GM18873 (cell line): ENCODE results near the gene POMP.
"Not testable (repeated sequence)": the region's sequence is repeated elsewhere in the genome, so short reads cannot be mapped to it uniquely, and the experiment has no call there.

ENCODE experiments used
- ATAC-seq: cut with Tn5 transposase; IDR thresholded peaks from one replicate; pipeline ENCODE4 v1.9.1; 2021; ENCODE audit warnings: mild to moderate bottlenecking, moderate library complexity, moderate number of reproducible peaks; ENCODE audit not compliant: unreplicated experiment, low FRiP score

The POMP gene

DNA sequence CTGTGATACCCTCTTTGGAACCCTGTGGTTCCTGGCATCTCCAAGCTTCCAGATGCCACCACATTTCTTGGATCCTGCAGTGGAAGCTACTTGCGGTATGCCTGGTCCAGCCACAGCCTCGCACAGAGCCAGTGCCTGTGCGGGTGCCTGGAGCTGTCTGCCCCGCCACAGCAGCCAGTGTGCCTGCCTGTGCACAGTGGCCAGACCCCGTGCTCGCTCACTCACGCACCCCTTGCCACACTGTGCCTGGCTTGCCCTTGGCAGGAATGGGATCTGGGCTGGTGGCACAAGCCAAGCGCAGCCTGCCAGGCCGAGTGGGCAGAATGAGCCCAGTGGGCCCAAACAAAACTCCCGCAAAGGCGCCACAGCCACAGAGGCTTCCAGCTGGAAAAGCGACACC is 26.2 kb downstream of the POMP start:
- ATAC-seq: no peak

DNA sequence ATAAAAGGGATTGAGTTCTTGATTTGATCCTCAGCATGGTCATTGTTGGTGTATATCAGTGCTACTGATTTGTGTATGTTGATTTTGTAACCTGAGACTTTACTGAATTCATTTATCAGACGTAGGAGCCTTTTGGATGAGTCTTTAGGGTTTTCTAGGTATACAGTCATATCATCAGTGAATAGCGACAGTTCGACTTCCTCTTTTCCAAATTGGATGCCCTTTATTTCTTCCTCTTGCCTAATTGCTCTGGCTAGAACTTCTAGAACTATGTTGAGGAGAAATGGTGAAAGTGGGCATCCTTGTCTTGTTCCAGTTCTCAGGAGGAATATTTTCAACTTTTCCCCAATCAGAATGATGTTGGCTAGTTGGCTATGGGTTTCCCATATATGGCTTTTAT is 27.0 kb downstream of the POMP start:
- ATAC-seq: no peak

DNA sequence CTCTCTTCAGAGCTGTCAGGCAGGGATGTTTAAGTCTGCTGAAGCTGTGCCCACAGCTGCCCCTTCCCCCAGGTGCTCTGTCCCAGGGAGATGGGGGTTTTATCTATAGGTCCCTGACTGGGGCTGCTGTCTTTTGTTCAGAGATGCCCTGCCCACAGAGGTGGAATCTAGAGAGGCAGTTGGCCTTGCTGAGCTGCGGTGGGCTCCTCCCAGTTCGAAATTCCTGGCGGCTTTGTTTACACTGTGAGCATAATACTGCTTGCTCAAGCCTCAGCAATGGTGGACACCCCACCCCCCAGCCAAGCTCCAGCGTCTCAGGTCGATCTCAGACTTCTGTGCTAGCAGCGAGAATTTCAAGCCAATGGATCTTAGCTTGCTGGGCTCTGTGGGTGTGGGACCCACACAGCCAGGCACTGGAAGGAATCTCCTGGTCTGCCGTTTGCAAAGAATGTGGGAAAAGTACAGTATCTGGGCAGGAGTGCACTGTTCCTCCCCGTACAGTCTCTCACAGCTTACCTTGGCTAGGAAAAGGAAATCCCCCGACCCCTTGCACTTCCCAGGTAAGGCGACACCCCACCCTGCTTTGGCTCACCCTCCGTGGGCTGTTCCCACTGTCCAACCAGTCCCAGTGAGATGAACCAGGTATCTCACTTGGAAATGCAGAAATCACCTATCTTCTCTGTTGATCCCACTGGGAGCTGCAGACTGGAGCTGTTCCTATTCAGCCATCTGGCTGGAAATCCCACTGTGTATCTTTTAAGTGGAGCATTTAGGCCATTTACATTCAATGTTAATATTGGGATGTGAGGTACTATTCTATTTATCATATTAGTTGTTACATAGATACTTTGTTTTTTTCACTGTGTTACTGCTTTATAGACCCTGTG is 34.9 kb downstream of the POMP start:
- not testable (repeated sequence) for ATAC-seq

DNA sequence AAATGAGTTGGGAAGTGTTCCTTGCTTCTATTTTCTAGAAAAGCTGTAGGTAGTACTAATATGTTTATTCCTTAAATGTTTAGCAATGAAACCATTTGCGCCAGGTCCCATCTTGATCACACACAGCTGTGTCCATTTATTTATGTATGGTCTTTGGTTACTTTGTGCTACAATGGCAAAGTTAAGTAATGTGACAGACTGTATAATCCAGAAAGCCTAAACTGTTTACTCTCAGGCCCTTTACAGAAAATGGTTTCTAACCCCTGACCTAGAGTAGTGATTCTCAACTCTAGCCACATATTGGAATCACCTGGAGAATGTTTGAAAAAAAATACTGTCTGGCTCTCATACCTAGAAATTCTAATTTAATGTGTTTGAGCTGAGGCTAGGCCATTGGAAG is 38.5 kb downstream of the POMP start:
- ATAC-seq: no peak

DNA sequence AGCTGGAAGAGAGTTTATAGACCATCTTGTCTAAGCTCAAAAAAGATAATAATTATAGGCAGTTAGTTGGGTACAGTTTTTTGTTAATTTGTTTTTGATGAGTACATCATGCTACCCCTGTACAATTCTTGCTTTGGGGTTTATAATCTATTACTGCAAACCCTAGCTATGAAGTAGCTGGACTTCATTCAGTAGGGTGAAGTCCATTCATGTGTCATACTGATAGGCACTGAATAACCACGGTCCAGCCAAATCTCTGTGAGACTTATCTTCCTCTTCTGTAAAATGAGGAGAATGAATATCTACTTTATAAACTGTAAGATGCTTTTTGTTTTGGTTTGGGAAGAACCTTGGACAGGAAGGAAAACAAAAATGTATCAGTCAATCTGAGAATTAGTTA is 40.3 kb downstream of the POMP start:
- no peak for ATAC-seq

DNA sequence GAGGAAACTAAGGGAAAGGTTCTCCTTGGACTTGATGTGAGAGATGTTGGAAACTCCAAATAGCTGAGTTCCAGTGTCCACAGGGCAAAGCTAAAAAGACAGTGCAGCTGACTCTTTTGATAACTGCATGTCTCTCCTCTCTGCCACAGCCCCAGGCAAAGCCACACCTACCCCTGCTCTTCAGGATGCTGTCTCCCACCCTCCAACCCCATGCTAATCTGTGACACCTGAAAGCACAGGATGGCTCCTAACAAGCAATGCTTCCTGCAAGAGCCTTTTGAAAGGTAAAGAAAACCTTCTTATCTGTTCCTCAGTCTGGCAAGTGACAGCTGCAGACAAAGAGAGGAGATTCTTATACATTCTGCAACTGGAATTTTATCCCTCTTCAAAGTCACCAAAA is 45.4 kb downstream of the POMP start:
- no peak for ATAC-seq

DNA sequence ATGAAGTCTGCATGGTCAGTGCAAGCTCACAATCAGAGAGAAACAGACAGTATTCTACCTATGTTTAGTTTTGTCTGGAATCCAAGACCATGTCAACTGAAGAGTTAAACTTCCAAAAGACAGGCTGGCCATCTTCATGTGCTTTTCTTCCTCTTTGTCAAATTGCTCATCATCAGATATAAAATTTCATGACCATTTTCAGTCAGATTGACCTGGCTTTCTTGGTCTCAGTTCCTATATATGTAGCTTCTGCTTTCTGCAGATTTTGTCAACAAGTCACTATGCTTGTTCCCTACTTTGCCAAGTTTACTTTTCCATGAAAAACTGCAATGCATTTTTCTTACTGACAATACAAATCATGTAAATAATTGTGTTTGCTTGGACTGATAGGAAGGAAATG is 46.0 kb downstream of the POMP start:
- ATAC-seq: no peak

DNA sequence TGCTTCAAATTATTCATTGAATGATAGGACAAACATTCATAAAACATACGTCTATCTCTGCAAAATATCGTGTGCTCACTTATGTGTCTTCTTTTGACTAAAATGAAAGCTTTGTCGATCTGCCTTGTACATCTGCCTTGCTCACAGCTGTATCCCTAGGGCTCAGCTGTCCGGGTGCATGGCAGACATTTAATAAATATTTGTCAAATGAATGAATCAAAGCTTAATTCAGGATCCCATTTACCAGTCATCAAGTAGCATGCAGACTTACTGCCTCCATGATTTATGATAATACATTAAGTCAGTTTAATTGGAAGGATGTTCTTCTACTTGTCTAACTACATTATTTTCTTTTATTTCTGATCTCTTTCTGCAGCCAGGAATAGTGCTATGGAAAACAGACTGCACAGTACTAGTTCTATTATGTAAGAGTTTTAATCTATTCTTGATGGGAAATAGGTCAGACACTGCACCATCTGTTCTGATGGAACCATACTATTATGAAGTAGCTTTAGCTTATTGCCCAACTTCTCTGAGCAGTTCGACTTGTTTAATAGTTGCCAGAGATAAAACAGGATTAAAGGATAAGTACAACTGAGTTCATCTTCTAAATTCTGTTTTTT is 46.6 kb downstream of the POMP start:
- ATAC-seq: no peak

DNA sequence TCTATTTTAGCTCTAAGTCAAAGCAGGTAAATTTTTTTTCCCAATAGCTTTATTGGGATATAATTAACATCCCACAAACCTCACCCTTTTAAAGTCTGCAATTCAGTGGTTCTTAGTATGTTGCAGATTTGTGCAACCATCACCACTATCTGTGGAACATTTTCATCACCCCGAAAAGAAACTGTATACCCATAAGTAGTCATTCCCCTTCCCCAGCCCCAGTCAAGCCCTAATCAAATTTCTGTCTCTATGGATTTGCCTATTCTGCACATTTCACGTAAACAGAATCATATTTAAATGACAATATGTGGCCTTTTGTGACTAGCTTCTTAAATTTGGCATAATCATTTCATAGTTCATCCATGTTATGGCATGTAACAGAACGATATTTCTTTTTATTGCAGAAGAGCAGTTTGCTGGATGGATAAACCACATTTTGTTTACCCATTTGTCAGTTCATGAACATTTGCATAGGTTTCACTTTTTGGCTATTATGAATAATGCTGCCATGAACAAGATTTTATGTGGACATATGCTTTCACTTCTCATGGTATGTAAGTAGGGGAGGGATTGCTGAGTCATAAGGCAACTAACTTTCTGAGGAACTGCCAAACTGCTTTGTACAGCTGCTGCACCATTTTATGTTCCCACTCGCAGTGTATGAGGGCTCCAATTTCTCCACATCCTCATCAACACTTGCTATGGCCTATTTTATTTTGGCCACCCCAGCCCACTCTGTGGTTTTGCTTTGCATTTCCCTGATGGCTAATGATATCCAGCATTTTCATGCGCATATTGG is 48.9 kb downstream of the POMP start:
- peak; percentile 98 for ATAC-seq

DNA sequence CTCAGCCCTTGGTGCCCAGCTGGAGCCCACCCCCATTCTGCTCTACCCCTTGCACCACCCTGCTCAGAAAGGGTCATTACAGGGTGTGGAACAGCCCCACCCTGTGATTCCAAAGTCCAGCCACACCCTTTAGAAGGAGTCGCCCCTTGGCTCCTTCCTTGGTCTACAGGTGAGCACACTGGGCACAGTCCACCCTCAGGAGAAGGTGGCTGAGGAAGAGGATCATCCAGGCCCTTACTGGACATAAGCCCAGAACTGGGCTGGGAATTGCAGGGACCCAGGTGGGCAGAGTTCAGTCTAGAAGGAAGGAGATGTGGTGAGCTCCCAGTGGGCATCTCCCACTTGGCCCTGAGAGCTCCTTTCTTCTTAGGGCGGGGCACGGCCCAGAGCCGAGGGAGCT is 51.2 kb downstream of the POMP start:
- ATAC-seq: no peak

DNA sequence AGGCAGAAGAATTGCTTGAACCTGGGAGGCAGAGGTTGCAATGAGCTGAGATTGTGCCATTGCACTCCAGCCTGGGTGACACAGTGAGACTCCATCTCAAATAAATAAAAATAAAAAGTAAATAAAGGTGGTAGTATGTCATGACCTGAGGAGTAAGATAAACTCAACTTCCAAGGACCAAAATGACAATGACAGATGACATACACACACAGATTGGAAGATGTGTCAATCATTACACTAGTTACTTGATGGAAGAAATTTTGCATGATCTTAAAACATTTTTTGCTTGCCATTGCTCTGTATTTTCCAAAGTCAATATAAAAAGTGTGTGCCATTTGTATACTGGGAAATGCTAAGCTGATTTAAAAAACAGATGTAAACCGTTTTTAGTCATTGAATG is 55.7 kb downstream of the POMP start:
- no peak for ATAC-seq

DNA sequence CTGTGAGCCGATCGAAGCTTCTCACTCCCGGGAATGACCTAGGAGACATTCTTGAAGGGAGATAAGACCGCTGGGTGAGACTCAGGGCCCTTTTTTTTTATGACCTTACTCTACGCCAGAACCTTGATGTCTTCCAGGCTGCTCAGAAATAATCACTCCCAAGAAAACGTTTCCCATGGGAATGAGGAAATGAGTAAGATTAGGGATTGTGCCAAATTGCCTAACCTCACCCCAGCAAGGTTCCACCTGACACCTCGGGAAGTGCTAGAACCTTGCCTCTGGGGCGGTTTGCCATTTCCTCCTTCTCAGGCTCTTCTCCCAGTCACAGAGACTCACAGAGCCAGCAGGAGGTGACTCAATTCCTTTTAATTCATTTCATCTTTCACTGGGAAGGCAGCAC is 57.6 kb downstream of the POMP start:
- no peak for ATAC-seq

DNA sequence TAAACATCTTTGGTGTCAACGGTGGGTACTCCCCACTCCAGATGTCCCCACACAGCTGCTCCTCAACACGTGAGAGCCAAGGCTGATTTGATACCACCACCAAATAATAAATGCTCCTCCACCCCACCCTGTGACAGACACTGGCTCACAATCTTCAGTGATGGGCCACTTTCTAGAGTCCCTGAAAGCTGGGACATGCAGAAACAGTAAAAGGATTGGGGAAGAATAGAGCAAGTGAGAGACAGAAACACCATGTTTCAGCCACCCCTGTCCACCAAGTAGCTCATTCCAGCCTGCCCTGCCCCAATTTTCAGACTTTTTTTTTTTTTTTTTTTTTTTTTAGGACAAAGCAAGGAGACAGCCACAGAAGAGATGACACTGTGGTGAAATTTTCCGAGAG is 58.2 kb downstream of the POMP start:
- ATAC-seq: no peak

DNA sequence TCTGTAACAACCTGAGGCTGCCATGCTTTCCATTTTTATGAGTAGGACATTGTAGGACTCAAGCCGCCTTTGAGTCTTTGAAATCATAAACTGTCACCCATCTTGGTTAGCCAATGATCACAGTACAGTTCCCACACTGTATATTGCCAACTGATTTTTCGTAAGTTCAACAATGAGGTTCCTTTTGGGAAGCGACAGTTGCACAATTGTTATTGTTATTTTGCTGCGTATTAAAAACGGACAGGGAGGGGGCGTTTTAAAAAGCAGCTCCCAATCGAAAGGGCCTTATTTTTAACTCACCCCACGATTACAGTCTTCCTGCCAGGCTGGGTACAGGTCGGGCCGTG is 59.2 kb downstream of the POMP start:
- ATAC-seq: no peak

DNA sequence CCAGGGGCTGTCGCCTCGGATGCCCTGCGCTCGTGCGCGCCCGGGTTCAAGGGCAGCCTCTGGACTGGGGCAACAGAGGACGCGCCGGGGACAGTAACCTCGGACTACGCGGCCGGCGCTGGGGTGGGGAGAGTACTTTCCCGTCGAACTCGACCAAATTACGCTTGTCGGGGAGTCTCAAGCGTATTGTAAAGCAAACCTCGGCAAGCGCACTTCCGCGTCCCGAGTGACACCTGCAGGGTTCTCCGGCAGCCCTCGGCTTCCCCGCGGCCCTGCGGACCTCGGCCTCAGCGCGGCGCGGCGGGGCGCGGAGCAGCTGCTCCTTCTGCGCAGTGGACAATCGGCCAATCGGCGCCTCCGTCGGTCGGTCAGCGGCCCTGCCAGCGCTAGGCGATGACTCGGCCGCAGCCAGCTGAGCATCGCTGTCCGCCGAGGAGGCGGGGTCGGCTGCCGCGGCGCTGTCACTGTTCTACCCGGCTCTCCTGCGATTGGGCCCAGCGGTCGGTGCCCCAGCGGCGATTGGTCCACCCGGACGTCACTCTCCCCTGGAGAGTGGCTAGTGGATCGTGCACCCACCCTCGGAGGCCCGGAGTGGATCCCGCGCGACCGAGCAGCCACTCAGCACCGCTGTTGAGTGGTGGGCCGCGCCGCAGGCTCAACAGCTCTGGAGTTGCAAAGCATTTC is 59.8 kb downstream of the POMP start, which contains the start of gene SLC46A3:
Gene SLC46A3, minus strand, starts transcription at position 428 of the 684 bp plus-strand sequence. CDS start 972 bp downstream, outside the sequence.
- ATAC-seq: peak; percentile 97

DNA sequence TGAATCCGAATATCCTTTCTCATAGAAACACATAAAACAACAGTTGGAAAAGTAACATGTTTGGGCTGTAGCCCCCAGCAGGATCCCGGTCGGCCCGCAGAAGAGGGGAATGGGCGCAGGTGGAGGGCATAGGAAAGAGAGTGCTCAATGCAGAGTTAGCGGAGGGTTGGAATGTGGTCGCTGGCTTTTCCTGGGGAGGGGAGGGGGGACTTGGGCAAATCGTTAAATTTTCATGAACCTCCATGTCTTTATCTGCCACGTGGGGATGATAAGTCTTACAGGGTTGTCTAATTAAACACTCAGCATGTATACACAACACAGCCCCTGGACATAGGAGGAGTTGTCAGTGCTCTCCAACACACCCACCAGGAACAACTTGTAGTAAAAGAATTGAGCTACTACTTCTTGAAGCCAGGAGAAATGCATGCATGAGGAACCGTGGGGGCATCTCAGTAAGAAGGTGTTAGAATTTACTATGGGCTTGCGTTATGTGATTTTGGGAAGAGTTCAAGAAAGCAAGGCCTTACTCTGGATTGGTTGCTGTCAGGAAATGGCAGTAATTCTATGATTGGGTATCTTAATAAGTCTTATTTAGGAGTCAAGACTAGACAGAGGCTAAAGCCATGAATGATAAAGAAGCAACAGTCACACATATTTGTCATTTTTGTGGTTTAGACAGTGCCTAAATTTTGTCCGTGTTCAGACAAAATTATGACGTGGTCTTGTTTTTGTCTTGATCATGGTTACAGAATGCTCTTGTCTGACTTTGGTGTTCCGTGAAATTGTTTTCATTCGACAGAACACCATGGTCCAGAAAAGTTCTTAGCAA is 60.5 kb downstream of the POMP start:
- ATAC-seq: no peak

DNA sequence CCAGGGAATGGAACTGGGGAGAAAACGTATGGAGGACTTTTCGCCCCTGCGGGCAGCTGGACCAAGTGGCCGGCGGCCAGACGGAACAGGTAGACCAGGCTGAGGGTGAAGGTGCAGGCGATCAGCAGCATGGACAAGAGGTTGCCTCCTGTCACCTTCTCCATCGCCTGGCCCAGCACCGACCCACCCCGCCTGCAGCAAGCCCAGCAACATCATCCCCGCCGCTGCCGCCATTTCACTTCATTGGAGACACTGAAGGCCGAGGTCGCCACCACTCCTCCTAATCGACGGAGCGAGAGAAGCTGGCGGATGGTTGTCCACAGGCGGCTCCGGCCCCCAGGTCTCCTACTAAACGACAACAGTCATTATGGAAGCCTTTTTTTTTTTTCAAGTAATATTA is 64.9 kb downstream of the POMP start:
- ATAC-seq: no peak

DNA sequence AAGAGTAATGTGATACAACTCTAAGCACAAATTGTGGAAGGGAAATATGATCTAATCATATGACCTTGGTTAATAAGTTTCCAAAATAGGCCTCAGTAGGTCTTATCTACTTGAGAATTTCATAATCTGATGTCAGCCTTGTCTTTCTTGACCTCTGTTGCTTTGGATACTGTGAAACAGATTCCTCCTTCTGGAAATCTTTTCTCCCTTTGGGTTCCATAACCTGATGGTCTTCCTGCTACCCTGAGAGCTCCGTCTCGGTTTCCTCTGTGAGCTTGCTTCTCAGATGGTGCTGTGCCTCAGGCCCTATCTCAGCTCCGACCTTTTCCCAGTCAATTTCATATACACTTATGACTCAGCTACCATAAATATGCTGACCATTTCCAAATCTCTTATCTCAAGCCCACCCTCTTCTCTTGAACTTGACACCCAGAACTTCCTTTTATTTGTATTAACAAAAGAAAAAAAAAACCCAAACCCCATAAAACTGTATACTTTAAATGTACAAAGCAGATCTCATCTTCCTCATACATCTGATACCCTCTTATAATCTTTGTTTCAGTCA is 66.2 kb downstream of the POMP start:
- no peak for ATAC-seq
